Cardiac fibroblast (primary cell): ENCODE data around the gene ATP6V1C2.
"Not testable (repeated sequence)": the region's sequence is repeated elsewhere in the genome, so short reads cannot be mapped to it uniquely, and the experiment has no call there.

Experiments
- DNase-seq, 2 donors: peaks; one replicate each; pipeline versions ENCODE4 v3.0.0 to v3.0.0-alpha.2; 2010; ENCODE audit warnings: low read depth in 2 of 2
- H3K4me3 ChIP-seq, 2 donors: replicated peaks in 1 of 2; 1 replicate in 1 of 2; 2 replicates in 1 of 2; pipeline ENCODE4 v1.5.1; 2011; ENCODE audit warnings: low read depth in 2 of 2, low read length in 2 of 2, mild to moderate bottlenecking in 2 of 2, moderate library complexity in 1 of 2
- CTCF ChIP-seq: IDR thresholded peaks from one replicate; pipeline ENCODE4 v1.5.1; 2011; ENCODE audit warnings: low read depth, mild to moderate bottlenecking, low read length, inconsistent platforms

The ATP6V1C2 gene

GRCh38 chr2:10795508-10796046, 74.1 kb downstream of the ATP6V1C2 start:
- H3K4me3 ChIP-seq: no peak overlapping the region
- TF ChIP-seq CTCF: no peak
- no peak for DNase-seq

- no peak for DNase-seq
- no peak overlapping the region for H3K4me3 ChIP-seq
- no peak for TF ChIP-seq CTCF
These were observed 75.3 kb downstream of the ATP6V1C2 start for GRCh38 chr2:10796703-10797102.

GRCh38 chr2:10798783-10799182, 77.4 kb downstream of the ATP6V1C2 start:
- H3K4me3 ChIP-seq: no peak overlapping the region
- no peak for TF ChIP-seq CTCF
- no peak for DNase-seq

GRCh38 chr2:10800163-10800562, 78.7 kb downstream of the ATP6V1C2 start:
- no peak for DNase-seq
- no peak for TF ChIP-seq CTCF

GRCh38 chr2:10802657-10803056, 81.2 kb downstream of the ATP6V1C2 start:
- H3K4me3 ChIP-seq: no peak overlapping the region
- no peak for TF ChIP-seq CTCF
- no peak for DNase-seq

More at GRCh38 chr2:10800163-10800562, 78.7 kb downstream of the ATP6V1C2 start:
- no peak overlapping the region for H3K4me3 ChIP-seq

GRCh38 chr2:10805990-10806389, 84.6 kb downstream of the ATP6V1C2 start:
- H3K4me3 ChIP-seq, DNase-seq: not testable (repeated sequence)

- no peak for DNase-seq
- no peak overlapping the region for H3K4me3 ChIP-seq
- no peak for TF ChIP-seq CTCF
These were observed 85.1 kb downstream of the ATP6V1C2 start for GRCh38 chr2:10806543-10806942.
